ENCODE results near the gene PPEF2.

The PPEF2 gene

DNA sequence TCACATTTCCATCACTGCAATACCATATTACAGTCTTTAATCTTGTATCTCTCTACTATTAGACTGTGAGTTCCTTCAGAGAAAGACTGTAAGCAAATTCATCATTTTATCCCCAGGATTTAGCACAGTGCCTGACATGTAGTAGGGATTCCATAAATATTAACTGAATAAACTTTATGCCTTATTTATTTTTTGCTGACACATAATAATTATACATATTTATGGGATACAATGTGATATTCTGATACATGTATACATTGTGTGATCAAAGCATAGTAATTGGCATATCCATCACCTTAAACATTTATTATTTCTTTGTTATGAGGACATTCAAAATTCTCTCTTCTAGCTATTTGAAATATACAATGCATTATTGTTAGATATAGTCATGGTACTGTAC lies 3.7 kb downstream of the PPEF2 start:
- H3K4me3 ChIP-seq (ENCODE audit: low read depth, low read length), result no peak overlapping the region
- DNase-seq (ENCODE audit: low read depth), result no peak
- TF ChIP-seq, protein P1, sequence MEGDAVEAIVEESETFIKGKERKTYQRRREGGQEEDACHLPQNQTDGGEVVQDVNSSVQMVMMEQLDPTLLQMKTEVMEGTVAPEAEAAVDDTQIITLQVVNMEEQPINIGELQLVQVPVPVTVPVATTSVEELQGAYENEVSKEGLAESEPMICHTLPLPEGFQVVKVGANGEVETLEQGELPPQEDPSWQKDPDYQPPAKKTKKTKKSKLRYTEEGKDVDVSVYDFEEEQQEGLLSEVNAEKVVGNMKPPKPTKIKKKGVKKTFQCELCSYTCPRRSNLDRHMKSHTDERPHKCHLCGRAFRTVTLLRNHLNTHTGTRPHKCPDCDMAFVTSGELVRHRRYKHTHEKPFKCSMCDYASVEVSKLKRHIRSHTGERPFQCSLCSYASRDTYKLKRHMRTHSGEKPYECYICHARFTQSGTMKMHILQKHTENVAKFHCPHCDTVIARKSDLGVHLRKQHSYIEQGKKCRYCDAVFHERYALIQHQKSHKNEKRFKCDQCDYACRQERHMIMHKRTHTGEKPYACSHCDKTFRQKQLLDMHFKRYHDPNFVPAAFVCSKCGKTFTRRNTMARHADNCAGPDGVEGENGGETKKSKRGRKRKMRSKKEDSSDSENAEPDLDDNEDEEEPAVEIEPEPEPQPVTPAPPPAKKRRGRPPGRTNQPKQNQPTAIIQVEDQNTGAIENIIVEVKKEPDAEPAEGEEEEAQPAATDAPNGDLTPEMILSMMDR (conservative IDR thresholded peaks at IDR 0.05; ENCODE audit: low read depth, low read length), result no peak

DNA sequence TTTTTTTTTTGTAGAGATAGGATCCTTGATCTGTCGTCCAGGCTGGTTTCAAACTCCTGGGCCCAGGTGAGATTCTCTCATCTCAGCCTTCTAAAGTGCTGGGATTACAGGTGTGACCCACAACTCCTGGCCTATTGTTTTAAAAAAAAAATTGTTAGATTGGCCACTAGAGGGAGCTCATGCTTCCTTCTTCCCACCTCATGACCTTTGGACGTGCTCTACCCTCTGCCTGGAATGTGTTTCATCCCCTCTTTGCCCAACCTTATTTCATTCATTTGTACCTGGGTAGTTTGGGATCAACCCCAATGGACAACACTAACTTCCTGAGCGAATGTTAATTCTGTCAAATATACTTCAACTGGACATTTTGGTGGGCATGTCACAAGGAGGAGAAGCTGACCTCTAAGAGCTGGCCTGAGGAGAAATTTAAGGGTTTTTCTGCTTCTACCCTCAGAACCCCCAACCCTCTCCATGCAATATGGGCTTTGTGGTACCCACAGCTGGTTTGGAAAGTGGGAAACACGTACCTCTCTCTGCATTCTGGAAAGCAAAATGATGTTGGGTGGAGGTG lies 6.4 kb downstream of the PPEF2 start:
- TF ChIP-seq, protein P1 (conservative IDR thresholded peaks at IDR 0.05; ENCODE audit: low read depth, low read length), result peak; percentile 75
- peak; percentile 47 for DNase-seq (ENCODE audit: low read depth)
- H3K4me3 ChIP-seq (ENCODE audit: low read depth, low read length), result no peak overlapping the region

DNA sequence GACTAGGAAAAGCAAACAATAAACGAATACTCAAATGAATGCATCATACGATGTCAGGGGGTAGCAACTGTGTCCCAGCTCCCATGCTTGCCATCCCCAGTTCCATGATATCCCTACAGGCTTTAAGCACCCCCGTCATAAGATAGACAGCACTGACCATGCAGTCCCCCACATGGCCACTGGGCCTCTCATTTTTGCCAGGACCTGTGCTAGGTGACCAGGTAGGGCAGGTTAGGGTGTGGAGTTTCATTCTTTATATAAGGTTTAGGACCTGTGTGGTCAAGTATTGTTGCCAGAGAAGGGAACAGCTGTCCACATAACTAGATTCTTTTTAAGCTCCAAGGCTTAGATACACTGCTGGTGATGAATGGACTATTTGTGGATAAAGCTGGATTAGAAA lies 9.7 kb downstream of the PPEF2 start:
- TF ChIP-seq, protein P1 (conservative IDR thresholded peaks at IDR 0.05; ENCODE audit: low read depth, low read length), result peak; percentile 36
- no peak for DNase-seq (ENCODE audit: low read depth)
- H3K4me3 ChIP-seq (ENCODE audit: low read depth, low read length), result no peak overlapping the region

DNA sequence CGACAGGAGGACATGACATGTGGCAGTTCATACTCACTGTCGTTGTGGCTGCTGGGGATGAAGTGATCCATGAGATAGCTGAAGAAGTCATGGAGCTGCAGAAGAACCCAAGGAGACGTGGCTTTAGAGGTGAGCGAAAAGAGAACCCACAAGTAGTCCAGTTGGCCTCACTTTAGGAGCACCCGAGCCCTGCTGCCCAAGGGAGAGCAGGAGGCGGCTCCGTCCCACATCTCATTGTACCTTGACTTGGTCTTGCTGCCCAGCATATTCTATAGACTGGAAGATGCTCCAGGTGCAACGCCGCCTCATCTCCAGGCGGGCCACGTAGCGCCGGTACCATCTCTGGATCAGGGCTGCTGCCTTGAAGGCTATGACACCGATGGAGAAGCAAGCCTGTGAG lies 10.6 kb downstream of the PPEF2 start:
- no peak for DNase-seq (ENCODE audit: low read depth)
- H3K4me3 ChIP-seq (ENCODE audit: low read depth, low read length), result no peak overlapping the region
- TF ChIP-seq, protein P1 (conservative IDR thresholded peaks at IDR 0.05; ENCODE audit: low read depth, low read length), result no peak

DNA sequence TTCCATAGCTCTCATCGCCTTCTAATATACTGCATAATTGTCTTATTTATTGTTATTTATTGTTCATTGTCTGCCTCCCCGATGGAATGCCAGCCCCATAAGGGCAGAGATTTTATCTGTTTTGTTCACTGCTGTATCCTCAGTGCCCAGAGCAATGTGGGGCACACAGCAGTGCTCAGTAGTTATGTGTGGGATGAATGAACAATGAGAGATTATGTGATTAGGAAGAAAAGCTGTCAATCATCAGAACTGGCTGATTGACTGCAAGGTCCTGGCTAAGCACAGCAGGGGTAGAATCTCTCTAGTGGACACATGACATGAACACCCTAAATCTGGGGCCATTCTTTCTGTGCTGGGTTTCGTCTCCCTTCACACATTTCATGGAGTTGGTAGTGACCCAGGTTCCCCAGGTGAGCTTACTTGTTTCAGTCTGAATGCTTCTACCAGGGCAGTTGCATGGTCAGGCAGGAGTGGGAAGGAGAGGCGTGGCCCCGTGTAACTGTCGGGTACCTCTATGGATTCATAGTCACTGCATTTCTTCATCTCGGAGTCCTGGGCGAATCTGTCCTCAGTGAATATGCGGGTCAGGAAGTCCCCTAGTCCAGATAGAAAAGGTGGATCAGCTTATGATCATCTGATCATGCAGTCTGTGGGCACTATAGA lies 12.6 kb downstream of the PPEF2 start:
- DNase-seq (ENCODE audit: low read depth), result no peak
- TF ChIP-seq, protein P1 (conservative IDR thresholded peaks at IDR 0.05; ENCODE audit: low read depth, low read length), result no peak
- no peak overlapping the region for H3K4me3 ChIP-seq (ENCODE audit: low read depth, low read length)

DNA sequence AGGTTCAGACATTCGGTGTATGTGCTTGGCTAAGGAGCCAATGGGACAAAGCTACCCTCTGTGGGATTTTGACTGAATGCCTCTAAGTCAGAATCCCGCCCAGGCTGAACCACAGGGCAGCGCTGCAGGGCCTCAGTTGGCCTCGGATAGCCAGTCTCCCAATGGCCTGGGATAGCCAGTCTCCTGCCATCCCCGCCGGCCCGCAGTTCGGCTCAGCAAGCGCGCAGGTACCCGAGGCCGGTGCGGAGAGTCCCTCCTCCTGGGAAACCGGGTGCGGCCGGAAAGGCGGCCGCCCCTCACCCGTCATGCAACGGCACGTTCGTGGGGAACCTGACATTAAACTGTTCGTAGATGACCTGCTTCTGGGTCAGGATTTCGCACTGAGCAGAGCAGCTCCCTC lies 16.1 kb downstream of the PPEF2 start:
- H3K4me3 ChIP-seq (ENCODE audit: low read depth, low read length), result no peak overlapping the region
- no peak for DNase-seq (ENCODE audit: low read depth)

More for the DNA sequence above, 16.1 kb downstream of the PPEF2 start:
- TF ChIP-seq, protein P1 (conservative IDR thresholded peaks at IDR 0.05; ENCODE audit: low read depth, low read length), result no peak
